GM12878 (cell line): Measurements from ENCODE around the gene DNAI2. TPM values are rescaled to one million over a fixed set of nuclear protein-coding genes. Genes with fewer than 3 reads are reported as not detected.

Experiments
- ATAC-seq: fragments of 200-7000 bp; cut with Tn5 transposase; 3 replicates; pipeline ENCODE4 v1.9.1; 2020; ENCODE audit warnings: mild to moderate bottlenecking, moderate library complexity
- BruUV-seq: library from RNA; stranded (reverse); fragments of 400-500 nt; replicated peaks from 2 replicates; lab custom pipeline; 2021; lab: Mats Ljungman, UMichigan
- CTCF ChIA-PET: fragments of 300-600 bp; sonication (Branson Sonifier 250); formaldehyde crosslinking; extraction: SDS; loops from one replicate; lab custom pipeline; 2021; ENCODE audit warnings: inconsistent platforms; lab: Yijun Ruan, JAX
- POLR2A ChIA-PET: fragments of 350-600 bp; formaldehyde crosslinking; extraction: SDS; loops from one replicate; lab custom pipeline; 2021; ENCODE audit warnings: inconsistent platforms; lab: Charles Lee
- RAD21 ChIA-PET: fragments of 300-600 bp; sonication (Branson Sonifier 250); formaldehyde crosslinking; loops from one replicate; lab custom pipeline; 2023; ENCODE audit warnings: antibody characterized with exemption; ENCODE audit not compliant: unreplicated experiment; lab: Charles Lee
- SMC1A ChIA-PET: fragments of 300-600 bp; sonication (Branson Sonifier 250); formaldehyde crosslinking; loops from one replicate; lab custom pipeline; 2023; ENCODE audit not compliant: unreplicated experiment, uncharacterized antibody; lab: Charles Lee
- DNase-seq: peaks from one replicate; pipeline ENCODE4 v3.0.0-alpha.2; 2011; ENCODE audit warnings: low read depth, low spot score
- FAIRE-seq: peaks from 3 replicates; lab custom pipeline; 2011; peaks lifted over from hg19 to GRCh38; lab: Jason Lieb, UNC
- H2AFZ ChIP-seq: 2 replicates; pipeline ENCODE4 v1.6.0; 2011; ENCODE audit warnings: low read depth, low read length, control low read depth; ENCODE audit not compliant: control insufficient read depth
- H3K27ac ChIP-seq: 2 replicates; pipeline ENCODE4 v1.5.1; 2011; ENCODE audit warnings: control low read depth; ENCODE audit not compliant: control insufficient read depth, insufficient read depth
- H3K27me3 ChIP-seq, 2 experiments: replicated peaks in 1 of 2; 2 replicates each; pipeline versions ENCODE4 v1.6.0 to v1.6.1; 2011; ENCODE audit warnings: low read length in 1 of 2; ENCODE audit not compliant: control insufficient read depth in 2 of 2, insufficient read depth in 2 of 2
- H3K36me3 ChIP-seq, 2 experiments: 2 replicates each; pipeline ENCODE4 v1.5.1; 2011; ENCODE audit warnings: low read length in 1 of 2; ENCODE audit not compliant: control insufficient read depth in 2 of 2, insufficient read depth in 2 of 2
- H3K4me1 ChIP-seq: 2 replicates; pipeline ENCODE4 v1.6.1; 2011; ENCODE audit warnings: mild to moderate bottlenecking, low read length, moderate library complexity, mixed read lengths; ENCODE audit not compliant: control insufficient read depth, insufficient read depth
- H3K4me2 ChIP-seq: 2 replicates; pipeline ENCODE4 v1.6.0; 2011; ENCODE audit warnings: control low read depth; ENCODE audit not compliant: control insufficient read depth, insufficient read depth
- H3K4me3 ChIP-seq: fragments of 200-600 bp; sonication (generic); 2 replicates; pipeline ENCODE4 v1.5.1; 2016
- H3K79me2 ChIP-seq: 2 replicates; pipeline ENCODE4 v1.6.0; 2011; ENCODE audit warnings: low read length; ENCODE audit not compliant: control insufficient read depth, insufficient read depth
- H3K9ac ChIP-seq: 2 replicates; pipeline ENCODE4 v1.8.0; 2011; ENCODE audit warnings: low read length, control low read depth, mixed read lengths; ENCODE audit not compliant: control insufficient read depth, insufficient read depth
- H3K9me3 ChIP-seq: replicated peaks from 3 replicates; pipeline ENCODE4 v1.5.1; 2011; ENCODE audit warnings: mild to moderate bottlenecking, low read length; ENCODE audit not compliant: control insufficient read depth, insufficient read depth
- H4K20me1 ChIP-seq: 2 replicates; pipeline ENCODE4 v1.6.0; 2011; ENCODE audit not compliant: control insufficient read depth, insufficient read depth
- BHLHE40 ChIP-seq, 2 experiments: fragments of 450-650 bp in 1 of 2; IDR thresholded peaks; 2 replicates each; pipeline ENCODE4 v1.6.1; 2011 to 2017; ENCODE audit warnings: low read depth in 2 of 2, borderline replicate concordance in 1 of 2, improper control_type of control experiment in 1 of 2, low read length in 1 of 2, mild to moderate bottlenecking in 1 of 2
- CBX3 ChIP-seq: fragments of 200-600 bp; sonication (generic); IDR thresholded peaks from 2 replicates; pipeline ENCODE4 v1.6.1; 2016; ENCODE audit warnings: low read depth, borderline replicate concordance
- CREB1 ChIP-seq: IDR thresholded peaks from 2 replicates; pipeline ENCODE4 v1.6.1; 2012; ENCODE audit warnings: low read depth, mild to moderate bottlenecking, inconsistent platforms
- NFYB ChIP-seq: IDR thresholded peaks from 2 replicates; pipeline ENCODE4 v1.6.1; 2011; ENCODE audit warnings: low read depth, mild to moderate bottlenecking, low read length, improper control_type of control experiment, moderate library complexity; ENCODE audit not compliant: insufficient read depth
- NR2C1 ChIP-seq: fragments of 450-650 bp; IDR thresholded peaks from 2 replicates; pipeline ENCODE4 v1.6.1; 2017; ENCODE audit warnings: antibody characterized with exemption, mild to moderate bottlenecking, moderate library complexity
- NR2F1 ChIP-seq: fragments of 450-650 bp; conservative IDR thresholded peaks from 2 replicates; pipeline ENCODE4 v1.6.1; 2017; ENCODE audit warnings: mild to moderate bottlenecking
- PAX5 ChIP-seq: IDR thresholded peaks from 2 replicates; pipeline ENCODE4 v1.6.1; 2011; ENCODE audit warnings: low read depth, low read length, borderline replicate concordance
- POLR2A ChIP-seq: IDR thresholded peaks from 2 replicates; pipeline ENCODE4 v1.6.1; 2011; ENCODE audit warnings: low read depth, mild to moderate bottlenecking, low read length
- POU2F2 ChIP-seq: IDR thresholded peaks from 3 replicates; pipeline ENCODE4 v1.6.1; 2011; ENCODE audit warnings: low read depth, mild to moderate bottlenecking, low read length, borderline replicate concordance
- RFX5 ChIP-seq: IDR thresholded peaks from 2 replicates; pipeline ENCODE4 v1.6.1; 2011; ENCODE audit warnings: low read depth, low read length, improper control_type of control experiment
- SREBF1 ChIP-seq: IDR thresholded peaks from 2 replicates; pipeline ENCODE4 v1.6.1; 2012; ENCODE audit warnings: mild to moderate bottlenecking, low read length
- WGBS: methylation state at CpG from one replicate; pipeline ENCODE4 v1.1.6; 2016; ENCODE audit warnings: low lambda C conversion rate; ENCODE audit not compliant: insufficient replicate concordance, insufficient coverage; ENCODE audit errors: missing lambda C conversion rate; 5-methylcytosine and 5-hydroxymethylcytosine counted together
- in situ Hi-C: fragments of 300-500 bp; cut with MboI; formaldehyde crosslinking; loops from 9 replicates; pipeline ENCODE4 v1.14.3; 2018; ENCODE audit warnings: mixed read lengths
- intact Hi-C: fragments of 100-400 bp; cut with micrococcal nuclease; formaldehyde crosslinking; loops from one replicate; pipeline ENCODE4 v1.14.2; 2022; ENCODE audit not compliant: unreplicated experiment
- polyA plus RNA-seq, 11 experiments: library from polyadenylated mRNA; depleted of rRNA in 4 of 11; unstranded in 6 of 11; stranded (reverse) in 5 of 11; fragments of >200 nt; fragmentation: Nextera tagmentation in 4 of 11; fragmentation: Illumina TruSeq in 1 of 11; extraction: Ambion mirVana in 4 of 11; extraction: Trizol in 1 of 11; gene quantifications; 1 replicate in 1 of 11; 2 replicates in 10 of 11; pipeline versions ENCODE4 v1.2.1 to v1.2.3, GENCODE V29; 2011 to 2016; ENCODE audit warnings: inconsistent platforms in 2 of 11, missing spikeins in 2 of 11, low read depth in 1 of 11
- total RNA-seq, 4 experiments: library from RNA; depleted of rRNA in 3 of 4; stranded (reverse); fragments of >200 nt in 3 of 4; fragmentation: Illumina TruSeq in 1 of 4; extraction: Trizol in 1 of 4; gene quantifications; 2 replicates each; pipeline versions ENCODE4 v1.2.1 to v1.2.3, GENCODE V29; 2013 to 2021
- TF ChIP-seq, protein P1 (sequence below): fragments of 450-650 bp; IDR thresholded peaks from 2 replicates; pipeline ENCODE4 v1.6.1; 2017; ENCODE audit warnings: mild to moderate bottlenecking, moderate library complexity

Gene DNAI2
- total and polyA plus RNA-seq, 10 of the 15 experiments (the other 5 are each of a cell fraction or from before 2014, with no cell fraction given), result 0.04 to 1.8 (median 0.13) TPM

DNA sequence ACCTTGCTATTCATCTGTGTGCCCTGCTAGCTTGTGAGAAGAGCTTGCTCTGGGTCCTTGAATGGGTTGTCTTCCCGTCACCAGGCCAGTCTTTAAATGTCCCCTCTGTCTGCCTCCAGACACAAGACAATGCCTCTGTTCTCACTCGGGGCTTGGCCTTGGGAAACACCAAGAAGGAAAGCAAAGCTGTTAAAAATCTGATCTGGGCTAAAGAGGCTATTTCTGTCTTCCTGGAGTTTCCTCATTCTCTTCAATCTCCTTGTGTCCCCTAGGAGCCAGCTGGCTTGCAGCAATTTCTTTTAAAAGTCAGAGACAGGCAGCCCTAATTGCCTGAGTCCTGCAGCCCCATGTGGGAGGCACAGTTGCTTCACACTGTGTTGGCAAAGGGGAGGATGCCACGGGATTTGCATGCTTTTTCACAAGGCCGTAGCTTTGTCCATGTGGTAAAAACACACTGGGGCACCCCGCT lies 2.5 kb downstream of the DNAI2 start:
- Histone ChIP-seq H3K79me2 (no peaks in the 10 kb centered on the region), H3K4me3 (no peak overlapping the region), H3K9me3 (no peaks in the 10 kb centered on the region; the same call in 2 of the 3 replicates), H3K36me3 (no peaks in the 10 kb centered on the region)
- no TSS peak for BruUV-seq
- ChIA-PET CTCF (interaction anchor here (1.4 to 3.0 kb wide), 4 partner anchors 8 to 91 kb away, joined by 4 to 26 read pairs (median 12); partner anchors contain the start of gene GPR142), POLR2A (interaction anchor here (0.6 kb wide), 1 partner anchor 12 kb away, joined by 4 read pairs; no protein-coding TSS in a partner anchor)
- in situ Hi-C loops (loop anchor here (10.0 to 25.0 kb wide), 2 partner anchors 62 to 1864 kb away; partner anchors contain the start of gene TTYH2), intact Hi-C loops (no loop called here)
- TF ChIP-seq RFX5 (no peak), POU2F2 (peak; percentile 49; the same call in 1 of the 3 replicates), CREB1 (no peak), NR2C1 (no peak), PAX5 (no peak), NR2F1 (0 out of 2 replicates have a peak, but pooled peaks have one; percentile 47), CBX3 (no peak), NFYB (no peak), BHLHE40 (IDR thresholded peaks at IDR 0.05; ENCODE audit: borderline replicate concordance in 1 of 2, low read depth in 2 of 2, low read length in 1 of 2) (peak in 1 of 2 experiments; percentile 11; a peak in 1 of 4 replicates), SREBF1 (no peak), POLR2A (no peak)
- TF ChIP-seq, protein P1, sequence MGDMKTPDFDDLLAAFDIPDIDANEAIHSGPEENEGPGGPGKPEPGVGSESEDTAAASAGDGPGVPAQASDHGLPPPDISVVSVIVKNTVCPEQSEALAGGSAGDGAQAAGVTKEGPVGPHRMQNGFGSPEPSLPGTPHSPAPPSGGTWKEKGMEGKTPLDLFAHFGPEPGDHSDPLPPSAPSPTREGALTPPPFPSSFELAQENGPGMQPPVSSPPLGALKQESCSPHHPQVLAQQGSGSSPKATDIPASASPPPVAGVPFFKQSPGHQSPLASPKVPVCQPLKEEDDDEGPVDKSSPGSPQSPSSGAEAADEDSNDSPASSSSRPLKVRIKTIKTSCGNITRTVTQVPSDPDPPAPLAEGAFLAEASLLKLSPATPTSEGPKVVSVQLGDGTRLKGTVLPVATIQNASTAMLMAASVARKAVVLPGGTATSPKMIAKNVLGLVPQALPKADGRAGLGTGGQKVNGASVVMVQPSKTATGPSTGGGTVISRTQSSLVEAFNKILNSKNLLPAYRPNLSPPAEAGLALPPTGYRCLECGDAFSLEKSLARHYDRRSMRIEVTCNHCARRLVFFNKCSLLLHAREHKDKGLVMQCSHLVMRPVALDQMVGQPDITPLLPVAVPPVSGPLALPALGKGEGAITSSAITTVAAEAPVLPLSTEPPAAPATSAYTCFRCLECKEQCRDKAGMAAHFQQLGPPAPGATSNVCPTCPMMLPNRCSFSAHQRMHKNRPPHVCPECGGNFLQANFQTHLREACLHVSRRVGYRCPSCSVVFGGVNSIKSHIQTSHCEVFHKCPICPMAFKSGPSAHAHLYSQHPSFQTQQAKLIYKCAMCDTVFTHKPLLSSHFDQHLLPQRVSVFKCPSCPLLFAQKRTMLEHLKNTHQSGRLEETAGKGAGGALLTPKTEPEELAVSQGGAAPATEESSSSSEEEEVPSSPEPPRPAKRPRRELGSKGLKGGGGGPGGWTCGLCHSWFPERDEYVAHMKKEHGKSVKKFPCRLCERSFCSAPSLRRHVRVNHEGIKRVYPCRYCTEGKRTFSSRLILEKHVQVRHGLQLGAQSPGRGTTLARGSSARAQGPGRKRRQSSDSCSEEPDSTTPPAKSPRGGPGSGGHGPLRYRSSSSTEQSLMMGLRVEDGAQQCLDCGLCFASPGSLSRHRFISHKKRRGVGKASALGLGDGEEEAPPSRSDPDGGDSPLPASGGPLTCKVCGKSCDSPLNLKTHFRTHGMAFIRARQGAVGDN, result peak; percentile 91
- TF ChIP-seq, all 136 proteins: peak for 4
- Histone ChIP-seq H4K20me1 (no peaks in the 10 kb centered on the region), H2AFZ (no peak overlapping the region), H3K4me2 (no peak overlapping the region), H3K4me1 (peaks cover 32% of the 10 kb centered on the region), H3K27ac (peak overlapping the region; percentile 8; the same call in 1 of the 2 replicates), H3K27me3 (no peaks in the 10 kb centered on the region), H3K9ac (no peak overlapping the region)
- ChIA-PET RAD21 (interaction anchor here (1.0 to 2.1 kb wide), 3 partner anchors 8 to 19 kb away, joined by 3 to 11 read pairs (median 6); no protein-coding TSS in a partner anchor), SMC1A (interaction anchor here (0.8 to 1.3 kb wide), 2 partner anchors 20 to 64 kb away, joined by 3 to 6 read pairs; no protein-coding TSS in a partner anchor)
- FAIRE-seq (no peak), DNase-seq (no peak), ATAC-seq (0 out of 3 replicates have a peak, but pooled peaks have one; percentile 11)
- 17% methylated on average over 5 of the region's 5 CpGs for WGBS
